ENCODE data around the gene ACAP1.

The ACAP1 gene, protein sequence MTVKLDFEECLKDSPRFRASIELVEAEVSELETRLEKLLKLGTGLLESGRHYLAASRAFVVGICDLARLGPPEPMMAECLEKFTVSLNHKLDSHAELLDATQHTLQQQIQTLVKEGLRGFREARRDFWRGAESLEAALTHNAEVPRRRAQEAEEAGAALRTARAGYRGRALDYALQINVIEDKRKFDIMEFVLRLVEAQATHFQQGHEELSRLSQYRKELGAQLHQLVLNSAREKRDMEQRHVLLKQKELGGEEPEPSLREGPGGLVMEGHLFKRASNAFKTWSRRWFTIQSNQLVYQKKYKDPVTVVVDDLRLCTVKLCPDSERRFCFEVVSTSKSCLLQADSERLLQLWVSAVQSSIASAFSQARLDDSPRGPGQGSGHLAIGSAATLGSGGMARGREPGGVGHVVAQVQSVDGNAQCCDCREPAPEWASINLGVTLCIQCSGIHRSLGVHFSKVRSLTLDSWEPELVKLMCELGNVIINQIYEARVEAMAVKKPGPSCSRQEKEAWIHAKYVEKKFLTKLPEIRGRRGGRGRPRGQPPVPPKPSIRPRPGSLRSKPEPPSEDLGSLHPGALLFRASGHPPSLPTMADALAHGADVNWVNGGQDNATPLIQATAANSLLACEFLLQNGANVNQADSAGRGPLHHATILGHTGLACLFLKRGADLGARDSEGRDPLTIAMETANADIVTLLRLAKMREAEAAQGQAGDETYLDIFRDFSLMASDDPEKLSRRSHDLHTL

DNA sequence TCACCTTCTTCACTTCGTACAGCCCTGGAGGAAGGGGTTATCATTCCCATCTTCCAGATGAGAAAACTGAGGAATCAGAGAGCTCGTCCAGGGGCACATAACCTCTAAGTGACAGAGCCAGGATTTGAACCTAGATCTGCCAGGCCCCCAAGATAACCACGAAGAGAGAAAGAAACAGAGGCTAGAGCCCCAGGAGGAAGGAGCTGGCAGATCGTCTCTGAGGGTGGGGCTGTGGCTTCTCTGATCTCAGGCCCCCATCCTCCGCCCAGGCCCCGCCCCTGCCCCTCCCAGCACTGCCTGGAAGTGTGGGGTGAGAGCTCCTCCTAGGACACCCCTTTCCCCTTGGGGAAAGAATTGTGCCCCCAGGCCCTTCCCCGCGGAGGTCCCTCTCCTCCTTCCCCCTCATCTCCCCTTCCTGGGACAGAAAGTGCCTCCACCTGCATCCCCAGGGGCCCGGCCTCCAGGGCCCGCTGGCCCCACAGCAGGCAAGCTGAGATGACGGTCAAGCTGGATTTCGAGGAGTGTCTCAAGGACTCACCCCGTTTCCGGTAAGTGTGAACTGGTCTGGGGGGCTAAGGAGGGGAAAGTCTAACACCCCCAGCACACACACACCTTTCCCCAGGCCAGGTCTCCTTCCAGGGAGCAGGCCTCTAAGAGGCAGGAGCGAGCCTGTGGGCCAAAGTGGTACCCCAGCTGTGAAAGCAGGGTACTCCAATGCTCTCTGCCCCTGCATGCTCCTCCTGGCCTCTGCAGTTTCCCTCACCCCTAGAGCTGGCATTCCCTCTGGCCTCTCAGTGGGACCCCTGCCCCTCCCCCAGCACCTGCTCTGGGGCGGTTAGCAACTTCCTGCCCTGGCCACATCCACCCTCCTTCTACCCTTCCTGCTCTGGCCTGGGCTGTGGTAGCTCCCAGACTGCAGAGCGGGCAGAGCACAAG lies at the start of gene ACAP1:
TSS of gene ACAP1 (plus strand) at position 290 of the 936 bp plus-strand sequence. CDS start at position 496, 206 bp downstream.
- peak; percentile 64 for DNase-seq (ENCODE audit: low read depth)

DNA sequence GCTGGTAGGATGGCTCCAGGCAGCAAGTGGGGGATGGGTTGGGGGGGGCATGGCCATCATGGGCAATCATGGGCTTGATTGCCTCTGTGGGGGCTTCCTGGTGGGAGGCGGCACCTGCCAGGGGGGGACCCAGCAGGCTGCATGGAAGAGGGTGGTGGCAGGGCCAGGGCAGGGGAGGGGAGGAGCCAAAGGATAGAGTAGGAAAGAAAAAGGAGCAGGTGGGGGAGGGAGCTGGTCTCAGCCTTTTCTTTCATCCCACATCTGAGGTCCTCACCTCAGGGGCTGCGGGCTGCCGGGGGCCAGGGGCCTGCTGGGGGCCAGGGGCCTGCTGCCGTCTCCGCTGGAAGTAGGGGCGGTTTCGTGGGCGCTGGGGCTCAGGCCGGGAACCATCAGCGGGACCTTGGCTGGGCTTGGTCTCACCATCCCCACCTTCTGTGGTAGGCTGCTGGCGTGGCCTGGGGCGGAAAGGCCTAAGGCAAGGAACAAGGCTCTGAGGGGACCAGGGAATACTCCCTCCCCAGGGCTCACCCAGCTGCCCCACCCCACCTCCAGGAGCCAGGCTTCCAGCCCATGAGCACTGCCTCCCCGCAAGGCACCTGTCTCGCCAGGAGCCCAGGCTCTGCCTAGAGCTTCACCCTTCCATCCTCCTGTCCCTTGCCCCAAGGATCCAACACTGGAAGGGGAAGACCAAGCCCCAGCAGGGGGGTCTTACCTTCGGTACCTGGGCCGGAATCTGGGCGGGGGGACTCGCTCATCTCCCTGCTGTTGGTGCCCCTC lies 46.9 kb upstream of the ACAP1 start:
- DNase-seq (ENCODE audit: low read depth) = no peak

DNA sequence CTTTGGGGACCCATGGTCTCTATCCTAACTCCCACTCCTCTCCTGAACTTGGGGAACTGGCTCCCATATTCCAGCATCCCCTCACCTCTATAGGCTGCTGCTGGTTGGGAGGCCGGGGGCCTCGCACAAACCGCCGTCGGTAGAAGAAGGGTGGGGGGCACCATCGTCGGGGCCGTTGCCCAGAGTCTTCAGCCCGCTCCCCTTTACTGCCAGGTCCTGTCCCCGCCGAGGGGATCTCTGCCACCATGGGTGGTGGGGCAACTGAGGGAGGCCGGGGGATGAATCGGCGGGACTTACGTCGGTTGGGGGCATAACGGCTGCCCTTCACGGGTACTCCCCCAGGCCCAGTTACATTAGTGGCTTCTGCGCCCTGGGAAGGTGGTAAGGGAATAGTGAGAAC lies 46.2 kb upstream of the ACAP1 start:
- no peak for DNase-seq (ENCODE audit: low read depth)

DNA sequence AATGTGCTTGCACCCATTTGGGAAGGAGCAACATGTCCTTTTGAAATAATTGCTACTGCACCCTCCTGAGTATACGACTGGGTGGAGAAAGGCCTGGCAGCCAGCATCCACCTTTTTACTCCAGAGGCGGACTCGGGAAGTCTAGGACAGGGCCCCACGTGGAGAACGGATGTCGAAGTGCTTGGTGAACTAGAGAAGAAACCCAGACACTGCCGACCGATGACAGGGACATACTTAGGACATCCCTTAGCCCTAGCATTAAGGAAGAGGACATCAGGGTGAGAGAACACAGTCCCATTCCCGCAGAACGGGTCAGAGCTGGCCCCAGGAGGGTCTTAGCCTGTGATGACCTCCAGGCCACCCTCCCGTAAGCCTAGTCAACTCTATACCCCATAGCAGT lies 45.6 kb upstream of the ACAP1 start:
- DNase-seq (ENCODE audit: low read depth) = no peak

DNA sequence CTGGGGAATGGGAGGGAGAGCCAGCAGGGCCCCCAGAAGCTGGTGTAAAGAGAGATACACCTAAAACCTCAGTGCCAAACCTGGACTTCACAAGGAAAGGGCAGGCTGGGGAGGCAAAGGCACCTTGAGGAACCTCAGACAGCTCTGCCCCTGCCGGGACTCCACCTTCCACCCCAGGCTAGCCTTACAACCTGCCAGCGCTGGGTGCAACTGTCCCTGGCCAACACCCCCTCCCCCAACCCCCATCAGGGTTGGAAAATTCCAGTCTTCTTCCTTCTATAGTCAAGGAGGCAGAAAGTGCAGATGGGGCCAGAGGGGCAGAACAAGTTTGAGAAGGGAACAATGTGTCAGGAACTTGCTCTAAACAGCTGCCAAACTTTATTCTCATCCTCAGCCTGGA lies 44.1 kb upstream of the ACAP1 start:
- no peak for DNase-seq (ENCODE audit: low read depth)

DNA sequence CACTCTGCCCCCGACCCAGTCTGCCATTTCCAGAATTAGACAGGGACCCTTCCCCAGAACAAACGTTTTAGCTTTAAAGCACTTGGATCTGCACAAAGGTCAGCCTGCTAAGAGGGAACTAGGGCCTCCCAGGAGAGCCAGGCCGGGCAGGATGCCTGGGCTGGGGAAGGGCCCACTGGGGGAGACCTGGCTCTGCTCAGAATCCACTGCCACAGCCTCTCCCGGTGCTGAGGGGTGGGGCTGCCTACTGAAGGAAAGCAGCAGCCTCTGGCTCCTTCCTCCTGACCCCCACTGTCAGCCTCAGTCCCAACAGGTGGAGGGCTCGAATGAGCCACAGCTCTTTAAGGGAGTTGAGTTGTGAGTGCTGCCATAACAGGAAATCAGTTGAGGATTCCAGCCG lies 43.6 kb upstream of the ACAP1 start:
- DNase-seq (ENCODE audit: low read depth) = no peak

DNA sequence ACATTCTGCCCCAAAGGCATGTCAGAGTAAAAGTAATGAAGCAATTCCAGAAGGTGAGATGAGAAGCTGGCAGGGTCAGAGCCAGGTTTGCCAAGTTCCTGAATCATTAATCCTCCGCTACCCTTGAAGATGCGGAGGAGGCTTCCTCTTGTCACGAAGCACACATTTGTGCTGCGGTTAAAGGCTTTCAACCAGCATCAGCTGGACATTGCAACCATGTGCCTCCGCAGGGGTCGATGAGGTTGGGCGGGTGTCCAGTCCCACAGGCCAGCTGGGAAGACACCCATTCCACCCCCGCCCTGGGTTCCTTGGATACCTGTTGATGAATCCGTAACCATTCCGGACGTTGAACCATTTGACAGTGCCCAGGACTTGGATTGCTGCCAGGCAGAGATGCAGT lies 43.2 kb upstream of the ACAP1 start:
- DNase-seq (ENCODE audit: low read depth) = no peak

DNA sequence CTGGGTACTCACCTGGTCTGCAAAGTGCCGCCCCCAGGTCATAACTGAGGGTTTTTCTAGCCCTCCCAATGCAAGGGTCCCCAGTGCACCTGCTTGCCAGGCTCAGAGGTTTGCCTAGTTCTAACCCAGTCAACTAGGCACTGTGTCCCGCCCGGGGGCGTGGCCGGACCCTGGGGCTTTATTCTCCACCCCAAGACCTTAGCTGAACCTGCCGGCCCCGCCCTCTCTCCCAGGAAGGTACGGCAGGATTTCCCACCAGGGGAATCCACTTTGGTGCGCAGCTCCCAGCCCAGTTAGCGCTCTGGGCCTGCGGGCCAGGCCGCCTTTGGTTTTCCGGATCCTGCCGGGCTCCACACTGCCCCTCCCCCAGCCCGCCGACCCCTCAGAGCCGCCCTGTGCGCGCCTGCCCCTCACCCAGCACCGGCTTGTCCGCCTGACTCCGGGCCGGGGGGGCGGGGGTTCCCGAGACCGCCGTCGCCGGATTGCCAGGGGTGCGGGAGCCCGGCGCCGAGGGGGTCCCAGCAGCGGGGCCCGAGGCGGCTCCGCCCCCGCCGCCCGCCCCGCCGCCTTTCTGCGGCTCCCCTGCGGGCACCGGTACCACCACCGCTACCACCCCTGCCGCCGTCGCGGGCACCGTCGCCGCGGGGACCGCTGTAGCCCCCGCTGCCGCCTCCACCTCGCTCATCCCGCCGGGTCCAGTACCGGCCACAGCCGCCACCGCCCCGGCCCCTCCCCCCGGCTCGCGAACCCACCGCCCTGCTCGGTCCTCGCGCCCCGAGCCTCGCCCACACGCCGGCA lies 42.3 kb upstream of the ACAP1 start:
- no peak for DNase-seq (ENCODE audit: low read depth)

DNA sequence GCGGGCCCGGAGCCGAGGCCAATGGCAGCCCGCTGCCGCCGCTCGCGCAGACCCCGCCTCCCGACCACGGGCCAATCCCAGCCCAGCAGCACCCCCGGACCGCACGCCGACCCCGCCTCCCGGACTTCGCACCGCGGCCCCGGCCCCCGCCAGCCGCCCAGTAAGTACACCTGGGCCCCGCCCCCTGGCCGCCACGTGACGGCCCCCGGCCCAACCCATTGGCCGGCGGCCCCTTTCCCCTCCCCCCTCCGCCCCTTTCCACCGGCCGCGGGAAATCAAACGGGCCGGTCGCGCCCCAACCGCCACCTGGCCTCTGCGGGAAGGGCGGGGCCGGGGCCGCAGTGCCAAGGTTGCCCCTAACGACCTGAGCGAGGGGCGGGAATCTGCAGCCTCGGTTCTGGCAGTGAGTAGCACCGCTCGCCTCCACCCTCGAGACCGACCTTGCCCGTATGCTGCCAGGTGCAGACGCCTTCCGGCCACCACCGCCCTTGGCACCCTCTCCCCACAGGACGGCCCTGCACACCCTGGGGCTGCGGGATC lies 41.6 kb upstream of the ACAP1 start, which contains the start of gene YBX2:
TSS of gene YBX2 (minus strand) at position 26 of the 540 bp plus-strand sequence. CDS start 139 bp downstream, outside the sequence.
- peak; percentile 44 for DNase-seq (ENCODE audit: low read depth)

DNA sequence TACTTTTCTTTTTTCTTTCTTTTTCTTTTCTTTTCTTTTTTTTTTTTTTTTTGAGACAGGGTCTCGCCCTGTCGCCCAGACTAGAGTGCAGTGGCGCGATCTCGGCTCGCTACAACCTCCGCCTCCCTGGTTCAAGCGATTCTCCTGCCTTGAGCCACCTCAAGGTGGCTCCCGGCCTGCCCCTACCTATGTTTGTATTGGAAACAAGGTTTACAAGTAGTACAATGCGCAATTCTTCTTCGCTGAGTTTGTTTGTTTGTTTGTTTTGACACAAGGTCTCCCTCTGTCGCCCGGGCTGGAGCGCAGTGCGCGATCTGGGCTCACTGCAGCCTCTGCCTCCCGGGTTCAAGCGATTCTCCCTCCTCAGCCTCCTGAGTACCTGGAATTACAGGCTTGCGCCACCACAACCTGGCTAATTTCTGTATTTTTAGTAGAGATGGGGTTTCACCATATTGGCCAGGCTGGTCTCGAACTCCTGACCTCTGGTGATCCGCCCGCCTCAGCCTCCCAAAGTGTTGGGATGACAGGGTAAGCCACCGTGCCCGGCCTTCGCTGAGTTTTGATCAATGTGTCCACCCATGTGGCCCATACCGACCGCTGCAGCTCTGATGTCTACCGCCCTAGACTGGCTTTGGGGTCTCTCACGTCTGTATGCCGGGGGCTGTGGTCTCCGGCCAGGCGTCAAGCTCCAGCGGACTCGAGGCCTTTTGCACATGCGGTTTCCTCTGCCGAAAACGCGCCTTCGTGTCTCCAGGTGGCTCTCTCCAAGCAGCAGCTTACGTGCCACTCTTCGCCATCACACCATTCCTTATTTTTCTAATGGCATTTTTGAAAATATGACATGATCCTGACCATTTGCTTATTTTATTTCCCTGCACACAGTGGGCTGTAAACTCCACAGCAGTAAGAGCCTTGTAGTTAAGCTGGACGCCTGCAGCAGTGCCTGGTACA lies 40.8 kb upstream of the ACAP1 start:
- DNase-seq (ENCODE audit: low read depth) = no peak

DNA sequence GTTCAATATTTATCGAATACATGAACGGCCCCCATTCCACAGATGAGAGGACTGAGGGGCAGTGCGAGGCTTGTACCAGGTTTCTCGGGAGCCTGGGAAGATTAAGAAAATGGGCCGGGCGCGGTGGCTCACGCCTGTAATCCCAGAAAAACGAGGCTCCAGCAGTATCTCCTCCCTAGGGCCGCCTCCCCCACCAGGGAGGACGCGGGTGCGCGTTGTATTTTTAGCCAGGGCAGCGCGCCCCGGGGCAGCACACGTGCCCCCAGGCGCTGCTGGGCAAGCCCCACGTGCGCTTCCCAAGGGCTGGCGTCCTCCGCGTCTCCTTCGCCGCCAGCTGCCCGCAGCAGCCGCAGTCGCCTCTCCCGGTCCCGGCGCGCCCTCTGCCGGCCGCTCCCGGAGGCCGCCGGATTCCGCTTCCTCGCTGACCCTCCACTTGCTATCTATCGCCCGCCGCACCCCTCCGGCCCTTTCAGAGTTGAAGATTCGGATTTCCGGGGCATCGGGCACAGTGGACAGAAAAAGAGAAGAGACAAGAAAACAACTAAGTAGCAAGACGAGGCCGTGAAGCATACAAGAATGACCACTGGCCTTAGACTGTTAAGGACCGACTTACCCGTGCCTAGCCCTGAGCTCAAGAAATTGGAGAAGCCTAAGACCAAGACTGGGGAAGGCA lies 40.0 kb upstream of the ACAP1 start:
- DNase-seq (ENCODE audit: low read depth) = peak; percentile 59

DNA sequence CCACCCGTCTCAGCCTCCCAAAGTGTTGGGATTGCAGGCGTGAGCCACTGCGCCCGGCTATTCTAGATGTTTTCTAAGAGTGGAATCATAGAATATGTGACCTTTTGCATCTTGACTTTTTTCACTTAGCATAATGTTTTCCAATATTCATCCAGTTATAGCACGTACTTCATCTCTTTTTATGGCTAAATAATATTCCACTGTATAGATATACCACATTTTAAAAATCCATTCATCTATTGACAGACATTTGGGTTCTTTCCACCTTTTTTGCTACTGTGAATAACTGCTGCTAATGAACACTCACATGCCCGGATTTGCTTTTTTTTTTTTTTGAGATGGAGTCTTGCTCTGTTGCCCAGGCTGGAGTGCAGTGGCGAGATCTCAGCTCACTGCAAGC lies 32.1 kb upstream of the ACAP1 start:
- DNase-seq (ENCODE audit: low read depth) = no peak

DNA sequence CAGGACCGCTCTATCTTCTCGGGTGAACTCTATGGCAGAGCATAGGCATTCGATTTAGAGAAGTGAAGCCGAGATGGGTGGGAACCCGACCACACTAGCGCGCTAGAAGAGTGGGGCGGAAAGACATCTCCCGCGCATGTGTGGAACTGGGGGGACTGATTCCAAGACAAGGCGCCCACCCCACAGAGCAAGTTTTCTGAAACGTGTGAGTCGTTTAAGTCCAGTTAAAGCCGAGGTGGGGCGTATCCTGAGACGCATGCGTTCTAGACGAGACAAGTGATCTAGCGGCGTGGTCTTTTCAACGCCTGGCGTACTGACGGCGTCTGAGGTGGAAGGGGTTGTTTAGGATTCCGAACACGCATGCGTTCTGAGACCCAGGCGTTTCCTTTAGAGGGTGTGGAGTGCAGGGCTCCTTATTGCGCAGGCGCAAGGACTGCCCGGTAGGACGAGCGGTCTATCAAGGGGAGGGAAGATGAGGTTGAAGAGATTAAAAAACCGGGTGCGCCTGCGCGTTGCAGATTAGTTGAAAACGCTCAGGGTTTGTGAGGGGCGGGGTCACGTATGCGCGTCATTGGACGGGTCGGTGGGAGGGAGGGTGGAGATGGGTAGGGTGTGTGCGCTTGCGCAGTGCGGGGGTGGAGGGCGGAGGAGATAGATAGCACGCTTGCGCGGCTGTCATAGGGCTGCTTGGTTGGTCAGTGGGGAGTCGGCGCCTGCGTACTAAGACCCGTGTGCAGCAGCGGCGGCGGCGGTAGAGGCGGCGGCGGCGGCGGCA lies 29.2 kb upstream of the ACAP1 start, which contains the start of gene EIF5A:
TSS of gene EIF5A (plus strand) at position 718 of the 775 bp plus-strand sequence. CDS start 2,008 bp downstream, outside the sequence.
- peak; percentile 100 for DNase-seq (ENCODE audit: low read depth)

DNA sequence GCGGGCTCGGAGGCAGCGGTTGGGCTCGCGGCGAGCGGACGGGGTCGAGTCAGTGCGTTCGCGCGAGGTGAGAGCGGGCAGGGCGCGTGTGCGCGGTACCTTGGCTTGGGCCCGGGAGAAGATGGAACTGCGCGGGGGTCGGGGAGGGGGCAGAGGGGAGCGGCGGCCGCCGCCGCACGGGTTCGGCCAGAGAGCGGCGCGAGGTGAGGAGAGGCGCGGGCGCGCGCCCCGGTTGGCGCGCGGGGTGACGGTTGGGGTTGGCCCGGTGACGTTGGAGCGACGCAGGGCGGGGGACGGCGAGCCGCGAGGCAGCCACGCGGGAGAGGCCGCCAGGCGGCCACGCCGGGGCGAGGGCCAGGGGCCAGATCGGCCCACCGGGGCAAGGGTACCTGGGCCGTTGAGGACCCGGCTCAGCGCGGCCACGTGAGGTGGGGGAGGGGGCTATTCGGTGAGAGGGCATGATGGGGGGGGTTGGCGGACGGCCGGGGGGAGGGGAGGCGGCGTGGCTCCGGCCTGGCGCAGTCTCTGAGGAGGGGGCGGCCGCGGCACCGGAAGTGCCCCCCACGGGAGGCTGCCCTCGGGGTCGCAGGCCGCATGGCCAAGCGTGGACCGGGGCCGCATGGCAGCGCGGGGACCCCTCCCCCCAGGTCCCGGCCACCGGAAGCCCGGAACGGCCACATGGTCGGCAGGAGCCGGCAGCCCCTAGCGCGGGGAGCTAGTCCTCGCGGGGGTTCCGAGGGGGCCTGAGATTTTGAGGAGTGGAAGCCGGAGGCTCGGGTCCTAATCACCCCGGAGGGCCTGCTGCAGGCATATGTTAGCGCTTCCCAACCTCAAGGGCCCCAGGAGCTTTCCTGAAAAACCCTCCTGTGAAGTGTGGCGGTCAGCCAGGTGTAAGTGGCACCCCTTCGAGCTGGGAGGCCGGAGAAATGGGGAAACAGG lies 28.4 kb upstream of the ACAP1 start:
- DNase-seq (ENCODE audit: low read depth) = no peak

DNA sequence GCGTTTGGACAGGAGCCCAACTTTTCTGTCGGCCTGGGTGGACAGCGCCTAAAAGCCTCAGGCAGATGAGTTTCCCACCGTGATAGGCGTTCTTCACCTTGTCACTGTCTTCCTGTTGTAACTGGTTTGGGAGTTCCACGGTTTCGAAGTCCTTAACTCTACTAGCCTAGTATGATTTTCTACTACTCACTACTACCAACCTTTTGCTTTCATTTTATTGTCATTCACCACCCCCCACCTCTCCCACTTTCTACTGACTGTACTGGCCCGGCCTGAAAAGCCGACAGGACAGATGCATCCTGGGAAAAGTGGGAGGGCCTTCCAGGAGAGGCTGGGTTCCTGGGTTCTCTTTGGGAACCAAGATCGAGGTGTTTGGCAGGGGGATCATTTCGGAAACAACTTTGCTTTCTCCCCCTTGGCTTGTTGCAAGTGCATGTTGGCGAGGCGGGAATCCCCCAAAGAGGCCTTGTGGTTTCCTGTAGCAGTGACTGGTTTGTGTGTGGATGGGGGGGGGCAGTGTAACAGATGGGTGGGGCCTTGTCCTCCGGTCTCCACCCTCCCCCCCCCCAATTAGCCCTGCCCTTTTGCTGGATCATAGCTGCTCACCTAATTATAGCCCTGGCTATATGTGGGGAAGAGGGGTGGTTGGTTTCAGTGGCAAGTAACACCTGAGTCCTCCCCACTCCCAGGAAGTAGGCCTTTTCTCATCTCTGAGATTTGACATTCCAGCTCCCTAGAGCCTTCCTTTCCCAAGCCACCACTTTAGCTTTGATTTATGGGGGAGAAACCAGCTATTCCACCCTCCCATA lies 27.5 kb upstream of the ACAP1 start:
- DNase-seq (ENCODE audit: low read depth) = peak; percentile 55

DNA sequence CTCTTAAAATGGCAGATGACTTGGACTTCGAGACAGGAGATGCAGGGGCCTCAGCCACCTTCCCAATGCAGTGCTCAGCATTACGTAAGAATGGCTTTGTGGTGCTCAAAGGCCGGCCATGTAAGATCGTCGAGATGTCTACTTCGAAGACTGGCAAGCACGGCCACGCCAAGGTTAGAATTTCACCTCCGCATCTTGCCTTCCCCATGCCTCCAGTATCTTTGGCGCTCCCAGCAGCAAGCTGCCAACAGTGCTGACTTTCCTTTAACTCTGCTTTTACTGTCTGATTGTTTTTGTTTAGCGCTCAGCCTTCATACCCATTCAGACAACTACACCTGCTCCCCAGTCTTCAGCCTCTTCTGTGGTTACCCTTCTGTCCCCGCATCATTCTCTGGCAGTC lies 26.7 kb upstream of the ACAP1 start:
- DNase-seq (ENCODE audit: low read depth) = no peak

Data from stimulated activated CD8-positive, alpha-beta memory T cell treated with anti-CD3 and anti-CD28 coated beads, Interleukin-15, amount 100 ng/mL, for 24 hours (primary cell).